SHP77 treated with DMSO at 0.1 percent for 48 hours (cell line): Measurements from ENCODE around the gene RPL39L.

ENCODE experiments used
- DNase-seq: peaks from one replicate; lab custom pipeline; 2025; lab: John Stamatoyannopoulos, UW

Gene RPL39L

DNA sequence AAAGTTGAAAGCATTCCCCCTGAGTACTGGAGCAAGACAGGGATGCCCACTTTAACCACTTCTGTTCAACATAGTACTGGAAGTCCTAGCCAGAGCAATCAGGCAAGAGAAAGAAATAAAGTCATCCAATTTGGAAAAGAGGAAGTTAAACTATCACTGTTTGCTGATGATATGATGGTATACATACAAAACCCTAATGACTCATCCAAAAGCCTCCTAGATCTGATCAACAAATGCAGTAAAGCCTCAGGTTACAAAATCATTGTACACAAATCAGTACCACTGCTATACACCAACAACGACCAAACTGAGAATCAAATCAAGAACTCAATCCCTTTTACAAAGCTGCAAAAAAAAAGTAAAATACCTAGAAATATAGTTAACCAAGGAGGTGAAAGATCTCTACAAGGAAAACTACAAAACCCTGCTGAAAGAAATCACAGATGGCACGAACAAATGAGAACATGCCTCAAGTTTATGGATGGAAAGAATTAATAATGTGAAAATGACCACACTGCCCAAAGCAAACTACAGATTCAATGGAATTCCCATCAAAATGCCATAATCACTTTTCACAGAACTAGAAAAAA, 40.3 kb downstream of the RPL39L start:
- DNase-seq = no peak

DNA sequence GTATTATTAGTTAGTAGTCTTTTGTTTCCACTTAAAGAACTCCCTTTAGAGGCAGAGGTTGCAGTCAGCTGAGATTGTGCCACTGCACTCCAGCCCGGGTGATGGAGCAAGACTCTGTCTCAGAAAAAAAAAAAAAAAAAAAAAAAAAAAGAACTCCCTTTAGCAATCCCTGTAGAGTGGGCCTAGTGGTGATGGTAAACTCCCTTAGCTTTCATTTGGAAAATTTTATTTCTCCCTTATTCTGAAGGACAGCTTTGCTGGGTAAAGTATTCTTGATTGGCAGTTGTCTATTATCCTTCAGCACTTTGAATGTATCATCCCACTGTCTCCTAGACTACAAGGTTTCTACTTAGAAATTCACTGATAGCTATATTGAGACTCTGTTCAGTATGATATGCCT, 46.0 kb downstream of the RPL39L start:
- DNase-seq = no peak

DNA sequence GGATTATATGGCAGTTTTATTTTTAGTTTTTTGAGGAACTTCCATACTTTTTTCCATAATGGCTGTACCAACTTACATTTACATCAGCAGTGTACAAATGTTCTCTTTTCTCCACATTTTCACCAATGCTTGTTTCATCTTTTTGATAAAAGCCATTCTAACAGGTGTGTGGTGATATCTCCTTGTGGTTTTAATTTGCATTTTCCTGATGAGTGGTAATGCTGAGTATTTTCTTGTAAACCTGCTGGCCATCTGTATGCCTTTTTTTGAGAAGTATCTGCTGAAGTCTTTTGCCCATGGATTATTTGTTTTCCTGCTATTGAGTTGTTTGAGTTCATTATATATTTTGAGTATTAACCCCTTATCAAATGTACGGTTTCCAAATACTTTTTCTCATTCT, 50.6 kb downstream of the RPL39L start:
- DNase-seq = no peak

DNA sequence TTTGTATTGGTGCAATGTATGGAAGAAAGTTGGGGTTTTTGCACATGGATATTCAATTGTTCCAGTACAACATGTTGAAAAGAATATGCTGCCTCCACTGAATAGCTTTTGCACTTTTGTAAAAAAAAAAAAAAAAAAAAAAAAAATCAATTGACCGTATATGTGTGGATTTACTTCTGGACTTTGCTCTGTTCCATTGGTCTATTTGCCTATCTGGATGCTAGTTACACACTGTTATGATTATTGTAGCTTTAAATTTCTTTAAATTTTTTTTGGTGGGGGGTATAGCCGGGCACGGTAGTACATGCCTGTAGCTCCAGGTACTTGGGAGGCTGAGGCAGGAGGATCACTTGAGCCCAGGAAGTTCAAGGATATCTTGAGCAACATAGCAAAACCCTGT, 52.5 kb downstream of the RPL39L start:
- no peak for DNase-seq

DNA sequence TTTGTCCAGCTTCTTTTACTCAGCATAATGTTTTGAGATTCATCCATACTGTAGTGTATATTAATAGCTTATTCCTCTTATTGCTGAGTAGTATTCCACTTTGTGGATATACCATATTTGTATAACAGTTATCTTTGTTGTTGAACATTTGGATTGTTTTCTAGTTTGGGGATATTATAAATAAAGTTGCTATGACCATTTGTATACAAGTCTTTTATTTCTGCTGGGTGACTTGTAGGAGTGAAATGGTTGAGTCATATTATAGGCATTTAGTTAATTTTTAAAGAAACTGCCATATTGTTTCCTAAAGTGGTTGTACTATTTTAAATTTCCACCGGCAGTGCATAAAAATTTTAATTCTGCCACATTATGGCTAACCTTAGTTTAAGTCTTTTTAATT, 53.4 kb downstream of the RPL39L start:
- no peak for DNase-seq

DNA sequence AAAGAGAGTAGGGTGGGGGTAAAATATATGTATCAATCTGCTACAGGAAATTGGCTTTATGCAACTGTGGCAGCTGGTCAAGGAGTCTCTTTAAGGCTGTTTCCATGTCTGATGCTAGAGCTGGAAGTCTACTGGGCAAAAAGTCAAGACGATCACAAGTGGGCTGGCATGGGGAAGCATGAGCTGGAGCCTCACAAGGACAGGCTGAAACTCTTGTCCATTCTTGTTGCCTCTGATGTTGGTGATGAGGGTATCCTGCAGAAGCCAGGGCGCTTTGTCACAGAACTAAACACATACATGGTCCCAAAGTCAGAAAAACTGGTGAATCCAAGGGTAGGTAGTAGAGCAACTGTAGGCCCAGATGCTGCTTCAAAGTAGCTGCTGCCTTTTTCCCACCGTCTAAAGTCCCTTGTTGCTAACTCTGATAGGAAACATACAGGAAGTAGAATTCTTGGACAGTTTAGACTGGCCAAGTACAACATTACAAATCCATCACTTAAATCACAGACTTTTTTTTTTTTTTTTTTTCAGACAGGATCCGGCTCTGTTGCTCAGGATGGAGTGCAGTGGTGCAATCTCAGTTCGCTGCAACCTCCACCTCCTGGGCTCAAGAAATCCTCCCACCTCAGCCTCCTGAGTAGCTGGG, 54.2 kb downstream of the RPL39L start:
- DNase-seq = no peak

DNA sequence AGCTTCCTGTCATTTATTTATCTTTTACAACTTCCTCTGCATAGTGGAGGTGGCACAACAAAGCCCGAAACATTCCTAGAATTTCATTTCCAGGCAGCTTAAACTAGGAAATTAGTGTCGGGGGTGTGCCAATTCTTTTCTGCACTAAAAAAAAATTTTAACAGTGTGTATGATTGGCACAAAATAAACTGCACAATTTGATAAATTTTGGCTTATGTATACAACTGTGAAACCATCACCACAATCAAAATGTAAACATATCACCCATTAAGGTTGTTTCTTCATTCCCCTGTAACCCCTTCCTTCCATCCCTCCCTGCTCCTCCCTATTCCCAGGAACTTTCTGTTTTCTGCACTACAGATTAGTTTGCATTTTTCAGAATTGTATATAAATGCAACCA, 54.7 kb downstream of the RPL39L start:
- no peak for DNase-seq

DNA sequence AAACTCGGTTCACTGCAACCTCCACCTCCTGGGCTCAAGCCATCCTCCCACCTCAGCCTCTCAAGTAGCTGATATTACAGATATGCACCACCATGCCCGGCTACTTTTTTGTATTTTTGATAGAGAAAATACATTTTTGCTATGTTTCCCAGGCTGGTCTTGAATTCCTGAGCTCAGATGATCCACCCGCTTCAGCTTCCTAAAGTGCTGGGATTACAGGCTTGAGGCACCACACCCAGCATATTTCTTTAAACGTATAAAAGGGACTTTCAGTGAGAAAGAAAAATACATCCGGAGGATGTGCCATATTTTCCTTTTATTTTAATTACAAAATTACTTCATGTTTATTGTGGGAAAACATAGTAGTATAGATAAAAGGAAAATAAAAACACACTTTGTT, 55.2 kb downstream of the RPL39L start:
- no peak for DNase-seq

DNA sequence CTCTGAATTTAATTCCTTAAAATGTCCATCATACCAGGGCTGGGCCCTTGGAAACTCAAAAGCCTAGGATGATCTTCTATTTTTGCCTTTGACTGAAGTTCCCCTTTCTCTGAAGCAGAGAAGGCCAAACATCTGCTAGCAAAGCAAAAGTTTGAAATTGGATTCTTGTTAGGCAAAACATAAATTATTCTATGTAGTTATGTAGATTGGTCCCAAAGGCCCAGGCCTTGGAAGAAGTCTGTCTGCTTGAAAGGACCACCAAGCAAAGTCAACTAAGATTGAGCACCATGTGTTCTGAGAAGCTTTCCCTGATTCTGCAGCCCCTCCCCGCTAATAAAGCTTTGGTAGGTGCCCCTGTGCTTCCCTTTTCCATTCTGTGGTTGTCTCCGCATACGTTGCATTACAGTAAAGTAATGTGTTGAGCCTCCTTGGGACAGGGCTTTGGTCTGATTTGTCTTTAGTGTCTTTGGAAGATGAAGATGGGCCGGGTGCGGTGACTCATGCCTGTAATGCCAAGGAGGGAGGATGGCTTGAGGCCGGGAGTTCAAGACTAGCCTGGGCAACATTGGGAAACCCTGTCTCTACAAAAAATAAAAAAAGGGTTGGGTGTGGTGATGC, 56.4 kb downstream of the RPL39L start:
- DNase-seq = no peak

DNA sequence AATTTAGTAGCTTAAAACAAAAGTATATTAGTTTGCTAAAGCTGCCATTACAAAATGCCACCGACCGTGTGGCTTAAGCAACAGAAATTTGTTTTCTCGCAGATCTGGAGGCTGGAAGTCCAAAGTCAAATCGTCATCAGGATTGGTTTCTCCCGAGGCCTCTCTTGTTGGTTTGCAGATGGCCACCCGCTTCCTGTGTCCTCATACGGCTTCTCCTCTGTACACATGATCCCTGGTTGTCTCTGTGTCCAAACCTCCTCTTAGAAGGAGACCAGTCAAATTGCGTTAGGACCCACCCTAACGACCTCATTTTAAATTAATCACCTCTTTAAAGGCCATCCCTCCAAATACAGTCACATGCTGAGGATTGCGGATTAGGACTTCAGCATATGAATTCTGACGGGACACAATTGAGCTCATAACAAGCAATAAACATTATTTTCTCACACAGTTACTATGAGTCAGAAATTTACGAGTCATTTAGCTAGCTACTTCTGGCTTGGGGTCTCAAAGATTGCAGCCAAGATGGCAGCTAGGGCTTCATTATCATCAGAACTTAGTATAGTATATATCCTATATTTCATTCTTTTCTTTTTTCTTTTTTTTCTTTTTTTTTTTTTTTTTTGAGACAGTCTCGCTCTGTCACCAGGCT, 58.4 kb downstream of the RPL39L start:
- no peak for DNase-seq

DNA sequence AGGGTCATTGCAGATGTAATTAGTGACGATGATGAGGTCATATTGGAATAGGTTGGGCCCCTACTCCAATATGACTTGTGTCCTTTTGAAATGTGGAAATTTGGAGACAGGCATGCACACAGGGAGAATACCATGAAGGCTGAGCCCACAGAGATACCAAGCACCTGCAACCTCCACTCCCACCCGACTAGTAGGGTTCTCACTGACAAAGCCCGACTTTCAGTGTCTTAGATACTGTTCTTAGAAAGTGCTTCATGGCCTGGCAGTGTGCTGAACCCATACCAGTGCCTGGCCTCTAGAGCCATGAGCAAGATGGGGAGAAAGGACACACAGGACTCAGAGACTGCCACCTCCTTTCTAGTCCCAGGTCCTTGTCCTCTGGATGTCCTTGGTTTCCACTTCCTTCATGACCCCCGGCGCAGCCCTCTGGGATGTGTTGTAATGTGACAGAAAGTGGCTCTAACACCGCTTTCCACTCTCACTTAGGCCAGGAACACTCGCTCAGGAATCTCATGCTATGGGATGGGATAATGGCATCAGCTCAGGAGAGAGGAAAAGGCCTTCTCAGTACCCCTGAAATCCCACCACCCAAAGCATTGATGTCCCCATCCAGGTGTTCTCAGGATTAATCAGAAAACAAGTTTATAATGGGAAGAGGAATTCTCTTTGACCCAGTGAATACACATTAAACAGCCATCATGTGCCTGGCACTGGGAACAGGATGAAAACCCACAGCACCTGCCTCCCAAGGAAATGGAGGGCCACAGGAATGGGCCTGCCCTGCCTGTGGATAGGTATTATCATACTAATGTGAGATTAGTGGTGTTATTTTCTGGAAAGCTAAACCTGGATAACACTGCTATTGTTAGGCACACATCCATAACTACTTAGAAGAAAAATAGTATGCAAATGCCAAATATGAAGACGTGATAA, 59.9 kb downstream of the RPL39L start:
- DNase-seq = no peak

DNA sequence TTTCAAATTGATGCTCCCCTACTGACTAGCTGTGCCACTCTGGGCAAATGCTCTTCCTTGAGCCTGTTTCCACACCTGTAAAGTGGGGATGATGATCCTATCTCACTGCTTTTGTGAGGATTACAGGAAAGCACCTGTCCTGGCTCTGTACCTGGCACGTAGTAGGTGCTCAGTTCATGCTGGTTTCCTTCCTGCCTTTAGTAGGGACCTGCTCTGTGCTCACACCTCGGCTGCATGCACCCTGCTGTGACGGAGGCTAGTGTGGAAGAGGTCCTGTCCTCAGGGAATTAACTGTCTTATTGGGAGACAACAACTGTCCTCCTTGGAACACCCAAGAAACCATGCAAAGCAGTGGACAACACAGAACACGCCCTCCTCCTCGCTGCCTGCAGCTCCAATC, 61.8 kb downstream of the RPL39L start:
- DNase-seq = no peak

DNA sequence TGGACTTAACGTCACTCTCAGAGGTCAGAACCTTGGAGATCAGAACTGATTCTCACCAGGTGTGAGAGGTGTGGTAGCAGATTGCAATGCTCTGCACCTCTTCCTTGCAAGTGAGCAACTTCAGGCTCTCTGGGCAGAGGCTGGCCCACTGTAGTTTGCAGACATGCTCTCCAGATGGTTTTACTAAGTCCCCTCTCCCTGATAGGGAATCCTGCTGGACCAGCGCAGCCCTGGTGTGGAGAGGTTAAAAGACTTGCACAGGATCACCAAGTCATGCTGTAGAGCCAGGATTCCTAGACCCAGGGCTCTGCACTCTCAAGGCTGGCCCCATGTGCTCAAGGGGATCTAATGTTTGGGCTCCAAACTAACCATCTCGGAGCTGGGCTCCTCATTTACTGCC, 62.2 kb downstream of the RPL39L start:
- DNase-seq = no peak

DNA sequence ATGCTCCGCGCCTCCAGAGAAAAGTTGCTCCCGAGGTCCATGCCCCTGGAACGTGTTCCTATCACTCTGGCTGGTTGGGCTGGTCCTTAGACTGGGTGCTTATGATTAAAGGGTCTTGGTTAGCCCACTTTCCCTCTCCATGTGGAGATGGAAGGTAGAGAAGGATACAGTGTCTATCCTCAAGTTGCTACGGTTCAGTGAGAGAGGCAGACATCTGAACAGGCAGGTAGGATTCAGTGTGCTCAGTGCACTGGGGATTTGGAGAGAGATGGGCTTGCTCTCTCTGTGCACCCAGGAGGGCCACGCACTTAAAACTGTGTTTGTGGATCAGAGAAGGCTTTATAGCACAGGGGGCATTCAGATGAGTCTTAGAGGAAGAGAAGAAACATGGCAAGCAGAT, 63.0 kb downstream of the RPL39L start:
- DNase-seq = no peak

DNA sequence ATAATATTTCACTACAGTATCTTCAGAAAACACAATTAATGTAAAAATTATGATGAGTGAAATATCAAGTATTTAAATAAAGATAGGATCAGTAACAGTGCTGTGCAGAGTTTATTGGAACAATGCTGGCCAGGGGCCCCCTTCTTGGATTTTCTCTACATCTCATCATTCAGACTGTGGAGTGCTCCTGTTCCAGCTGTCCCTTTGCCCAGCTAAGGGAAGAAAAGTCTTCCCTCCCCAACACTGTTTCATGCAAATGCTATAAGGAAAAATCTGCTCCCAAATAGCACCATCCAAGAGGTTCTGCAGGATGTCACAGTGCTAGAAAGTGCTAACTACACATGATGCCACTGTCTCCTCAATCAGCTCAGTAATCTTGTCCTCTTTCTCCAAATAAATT, 64.5 kb downstream of the RPL39L start:
- DNase-seq = no peak

DNA sequence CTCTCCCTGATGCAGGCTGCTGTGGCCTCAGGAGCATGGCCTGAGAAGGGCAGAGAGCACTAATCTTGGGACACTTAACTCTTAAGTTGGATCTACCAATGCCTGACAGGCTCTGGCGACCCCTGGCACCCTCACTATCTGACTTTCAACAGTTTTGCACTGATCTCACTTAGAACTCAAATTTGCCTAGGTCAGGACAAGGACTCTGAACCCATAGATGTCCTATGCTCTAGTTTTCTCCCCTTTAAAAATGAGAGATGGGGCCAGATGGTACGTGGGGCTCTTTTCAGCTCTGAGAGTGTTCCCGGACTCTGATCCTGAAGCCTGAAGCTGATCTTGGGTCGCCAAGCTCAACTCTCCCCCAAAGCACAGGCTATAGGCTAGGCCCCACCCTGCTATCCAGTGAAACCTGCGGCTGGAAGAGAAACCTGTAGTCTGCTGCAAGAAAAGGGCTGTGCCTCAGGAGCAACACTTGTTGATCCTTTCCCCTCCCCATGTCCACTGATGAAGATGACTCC, 65.7 kb downstream of the RPL39L start:
- no peak for DNase-seq

DNA sequence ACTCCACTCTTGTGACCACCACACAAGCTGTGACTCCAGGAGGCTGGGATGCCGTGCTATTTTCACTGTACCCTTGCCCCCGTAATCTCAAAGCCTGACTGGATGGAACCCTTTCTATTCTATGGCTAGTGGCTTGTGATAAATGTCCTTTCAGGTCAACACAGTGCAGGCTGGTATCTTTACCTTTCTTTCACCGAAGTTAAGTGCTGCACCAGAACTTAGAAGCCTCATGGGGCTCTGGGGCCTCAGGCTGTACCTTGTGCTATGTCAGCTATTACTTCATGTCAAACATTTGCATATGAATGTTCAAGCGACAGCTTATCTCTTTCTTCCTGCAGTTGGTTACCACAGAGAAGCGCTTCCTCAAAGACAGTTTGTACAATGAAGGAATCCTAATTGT, 66.8 kb downstream of the RPL39L start:
- no peak for DNase-seq

DNA sequence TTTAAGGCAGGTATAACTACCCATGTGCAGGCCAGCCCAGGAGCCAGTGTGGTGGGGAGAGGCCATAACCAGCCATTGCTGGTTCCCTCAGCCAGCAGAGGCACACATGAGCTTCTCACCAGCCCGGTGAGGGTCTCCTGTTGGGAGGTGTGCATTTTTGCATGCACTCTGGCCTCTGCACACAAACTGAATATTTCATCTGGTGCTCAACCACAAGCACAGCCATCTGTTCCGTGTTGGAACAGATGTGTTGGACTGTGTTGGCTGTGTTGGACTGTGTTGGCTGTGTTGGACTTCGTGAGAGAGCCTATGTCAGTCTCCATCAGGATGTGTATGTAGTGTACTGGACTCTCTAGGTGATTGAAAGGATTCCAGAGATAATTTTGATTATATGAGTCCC, 67.2 kb downstream of the RPL39L start:
- no peak for DNase-seq
